Neural progenitor cell (in vitro differentiated cells): ENCODE results near the gene ZDHHC1.

ENCODE experiments used
- CTCF ChIP-seq: fragments of 200-600 bp; sonication (generic); IDR thresholded peaks from 2 replicates; pipeline ENCODE4 v1.5.1; 2017; ENCODE audit warnings: antibody characterized with exemption, mild to moderate bottlenecking
- EZH2 ChIP-seq: fragments of 200-600 bp; sonication (generic); IDR thresholded peaks from 2 replicates; pipeline ENCODE4 v1.6.1; 2017; ENCODE audit warnings: antibody characterized with exemption, mild to moderate bottlenecking, moderate library complexity

GRCh38 chr16:67392301-67393059 is 23.8 kb downstream of the ZDHHC1 start:
- no peak for TF ChIP-seq CTCF
- no peak for TF ChIP-seq EZH2
